ENCODE results near the gene CCDC169.

DNA sequence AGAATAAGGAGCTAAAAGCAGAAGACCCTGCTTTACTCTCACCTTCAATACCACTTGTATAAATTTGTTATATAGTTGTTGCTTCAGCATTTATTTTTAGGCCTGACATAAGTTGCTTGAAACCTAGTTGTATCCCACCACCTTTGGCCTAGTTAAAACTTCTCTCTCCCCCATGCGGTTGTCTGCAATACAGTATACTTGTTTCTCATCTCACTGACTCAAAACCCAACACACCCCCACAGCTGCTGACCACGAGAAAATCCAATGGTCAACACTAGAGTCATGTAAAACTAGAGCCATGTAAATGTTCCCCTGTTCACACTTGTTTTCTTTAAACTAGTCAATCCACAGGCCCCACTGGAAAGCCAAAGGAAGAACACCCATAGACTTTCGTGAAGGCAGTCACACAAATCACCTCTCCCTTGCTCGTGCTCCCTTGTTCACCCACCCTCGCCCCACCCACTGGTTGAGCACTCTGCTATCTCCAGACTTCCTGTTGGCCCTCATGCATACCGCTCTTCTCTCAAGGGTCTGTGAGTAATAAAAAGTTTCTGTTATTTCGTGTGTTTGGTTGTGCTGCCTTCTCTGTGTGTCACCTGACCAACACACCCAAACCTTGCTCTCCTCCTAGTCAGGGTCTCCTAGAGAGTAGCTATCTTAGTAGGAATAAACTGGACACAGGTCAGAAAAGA lies 12.9 kb upstream of the CCDC169 start:
- TF ChIP-seq POLR2AphosphoS5 (IDR thresholded peaks at IDR 0.05; ENCODE audit: borderline replicate concordance, low read depth, low read length) (no peak), EZH2 (IDR thresholded peaks at IDR 0.05) (no peak)
